NK-92 (cell line): Measurements from ENCODE around the gene SURF1.
"Not testable (repeated sequence)": the region's sequence is repeated elsewhere in the genome, so short reads cannot be mapped to it uniquely, and the experiment has no call there.

Experiments
- DNase-seq: peaks from one replicate; lab custom pipeline; 2025; ENCODE audit not compliant: unreplicated experiment; lab: John Stamatoyannopoulos, UW

SURF1 gene, protein sequence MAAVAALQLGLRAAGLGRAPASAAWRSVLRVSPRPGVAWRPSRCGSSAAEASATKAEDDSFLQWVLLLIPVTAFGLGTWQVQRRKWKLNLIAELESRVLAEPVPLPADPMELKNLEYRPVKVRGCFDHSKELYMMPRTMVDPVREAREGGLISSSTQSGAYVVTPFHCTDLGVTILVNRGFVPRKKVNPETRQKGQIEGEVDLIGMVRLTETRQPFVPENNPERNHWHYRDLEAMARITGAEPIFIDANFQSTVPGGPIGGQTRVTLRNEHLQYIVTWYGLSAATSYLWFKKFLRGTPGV

GRCh38 chr9:133356391-133357091 lies at the start of gene SURF1, which contains the start of gene SURF2:
Gene SURF1 (minus strand): TSS chr9:133356487. CDS start chr9:133356453, 34 bp downstream.
Gene SURF2 (plus strand): TSS chr9:133356550. CDS start chr9:133356593, 43 bp downstream.
- no peak for DNase-seq

- no peak for DNase-seq
Observed at GRCh38 chr9:133405508-133406438, 49.5 kb upstream of the SURF1 start.

- DNase-seq, result no peak
Observed at GRCh38 chr9:133404454-133405002, 48.2 kb upstream of the SURF1 start.

DNA sequence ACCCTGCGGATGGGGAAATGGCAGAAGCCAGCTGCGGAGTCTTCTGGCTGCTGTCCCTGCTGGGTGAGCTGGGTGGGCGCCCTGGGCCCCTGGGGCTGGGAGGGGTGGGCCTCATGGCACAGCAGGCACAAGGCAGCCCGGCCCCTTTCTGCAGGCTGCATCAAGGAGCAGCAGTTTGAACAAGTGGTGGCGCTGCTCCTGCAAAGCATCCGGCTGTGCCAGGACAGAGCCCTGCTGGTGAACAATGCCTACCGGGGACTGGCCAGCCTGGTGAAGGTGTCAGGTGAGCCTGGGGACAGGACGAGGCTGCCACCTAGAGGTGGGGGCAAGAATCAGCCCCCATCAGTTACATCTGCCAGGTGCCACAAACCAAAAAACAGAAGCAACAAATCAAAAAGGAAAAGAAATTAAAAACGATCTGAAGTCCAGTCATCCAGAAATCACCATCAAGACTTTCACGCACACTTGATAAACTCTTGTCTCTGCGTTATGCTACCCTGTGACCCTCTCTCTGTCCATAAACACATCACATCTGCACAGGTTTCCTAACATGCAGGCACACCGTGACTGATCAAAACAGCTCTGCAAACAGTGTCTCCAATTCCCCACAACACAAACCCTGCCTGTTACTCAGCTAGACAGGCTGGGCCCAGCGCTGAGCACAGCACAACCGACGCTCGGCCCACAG lies 47.6 kb upstream of the SURF1 start:
- no peak for DNase-seq

GRCh38 chr9:133402689-133403088 lies 46.4 kb upstream of the SURF1 start:
- no peak for DNase-seq

DNA sequence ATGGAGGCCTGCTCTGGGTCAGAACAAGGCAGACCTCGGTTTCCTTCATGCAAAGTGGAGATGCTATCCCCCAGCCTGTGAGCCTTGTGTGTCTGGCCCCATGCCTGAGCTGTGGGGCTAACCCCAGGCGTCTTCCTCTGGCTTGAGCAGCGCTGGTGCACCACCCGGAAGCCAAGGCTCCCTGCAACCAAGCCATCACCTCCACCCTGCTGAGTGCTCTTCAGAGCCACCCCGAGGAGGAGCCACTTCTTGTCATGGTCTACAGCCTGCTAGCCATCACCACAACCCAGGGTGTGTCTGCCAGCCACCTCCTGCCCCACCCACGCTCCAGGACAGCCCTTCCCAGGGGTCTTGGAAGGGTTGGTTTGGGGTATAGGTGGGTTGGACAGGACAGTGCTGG lies 45.3 kb upstream of the SURF1 start:
- DNase-seq, result no peak

- no peak for DNase-seq
Observed at GRCh38 chr9:133400292-133400691, 44.0 kb upstream of the SURF1 start.

GRCh38 chr9:133397895-133398294 lies 41.6 kb upstream of the SURF1 start:
- DNase-seq, result no peak

GRCh38 chr9:133397370-133397769 lies 41.1 kb upstream of the SURF1 start:
- no peak for DNase-seq

DNA sequence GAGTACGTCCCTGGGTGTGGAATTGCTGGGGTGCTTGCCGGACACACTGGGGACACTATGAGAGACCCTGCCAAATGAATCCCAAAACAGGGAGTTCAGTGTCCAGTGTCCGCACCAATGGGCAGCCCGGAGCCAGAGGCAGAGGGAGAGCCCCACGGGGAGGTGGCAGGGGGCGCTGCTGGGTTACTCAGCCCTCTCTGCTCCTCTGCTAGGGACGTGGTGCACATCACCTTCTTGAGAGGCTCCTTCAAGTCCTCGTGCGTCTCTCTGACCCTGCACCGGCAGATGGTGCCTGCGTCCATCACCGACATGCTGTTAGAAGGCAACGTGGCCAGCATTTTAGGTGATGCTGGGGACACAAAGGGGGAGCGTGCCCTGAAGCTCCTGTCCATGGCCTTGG lies 40.7 kb upstream of the SURF1 start:
- DNase-seq, result no peak

- DNase-seq, result no peak
Observed at GRCh38 chr9:133394687-133395271, 38.5 kb upstream of the SURF1 start.

- DNase-seq, result no peak
Observed at GRCh38 chr9:133393399-133393798, 37.1 kb upstream of the SURF1 start.

DNA sequence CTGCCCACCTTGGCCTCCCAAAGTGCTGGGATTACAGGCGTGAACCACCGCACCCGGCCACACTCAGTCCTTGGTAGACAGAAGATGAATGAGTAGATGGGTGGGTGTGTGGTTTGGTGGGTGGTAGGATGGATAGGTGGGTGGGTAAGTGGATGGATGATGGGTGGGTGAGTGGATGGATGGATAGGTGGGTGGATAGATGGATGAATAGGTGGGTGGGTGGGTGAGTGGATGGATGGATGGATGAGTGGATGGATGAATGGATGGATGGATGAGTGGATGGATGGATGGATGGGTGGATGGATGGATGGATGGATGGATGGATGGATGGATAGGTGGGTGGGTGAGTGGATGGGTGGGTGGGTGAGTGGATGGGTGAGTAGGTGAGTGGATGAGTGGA lies 36.0 kb upstream of the SURF1 start:
- not testable (repeated sequence) for DNase-seq

GRCh38 chr9:133391449-133391848 lies 35.2 kb upstream of the SURF1 start:
- not testable (repeated sequence) for DNase-seq

GRCh38 chr9:133390713-133391112 lies 34.4 kb upstream of the SURF1 start:
- no peak for DNase-seq

DNA sequence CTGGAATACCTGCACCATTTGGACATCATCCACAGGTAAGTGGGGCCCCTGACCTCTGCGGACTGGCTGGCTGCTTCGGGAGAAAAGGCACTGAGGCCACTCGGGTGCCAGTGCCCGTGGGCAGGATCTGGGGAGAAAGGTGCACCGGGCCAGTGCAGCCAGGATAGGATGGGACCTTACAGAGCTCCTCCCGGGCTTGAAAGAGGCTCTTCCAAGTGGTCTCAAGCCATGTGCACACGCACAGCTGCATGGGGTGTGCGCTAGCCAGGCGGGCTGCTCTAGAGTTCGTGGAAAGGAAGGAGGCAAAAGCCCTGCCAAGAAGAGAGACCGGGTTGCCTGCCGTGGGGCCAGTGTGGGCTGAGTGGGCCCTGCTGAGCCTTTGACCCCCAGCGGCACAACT lies 33.3 kb upstream of the SURF1 start:
- no peak for DNase-seq

- no peak for DNase-seq
Observed at GRCh38 chr9:133389025-133389557, 32.8 kb upstream of the SURF1 start.

- no peak for DNase-seq
Observed at GRCh38 chr9:133387680-133388079, 31.4 kb upstream of the SURF1 start.

DNA sequence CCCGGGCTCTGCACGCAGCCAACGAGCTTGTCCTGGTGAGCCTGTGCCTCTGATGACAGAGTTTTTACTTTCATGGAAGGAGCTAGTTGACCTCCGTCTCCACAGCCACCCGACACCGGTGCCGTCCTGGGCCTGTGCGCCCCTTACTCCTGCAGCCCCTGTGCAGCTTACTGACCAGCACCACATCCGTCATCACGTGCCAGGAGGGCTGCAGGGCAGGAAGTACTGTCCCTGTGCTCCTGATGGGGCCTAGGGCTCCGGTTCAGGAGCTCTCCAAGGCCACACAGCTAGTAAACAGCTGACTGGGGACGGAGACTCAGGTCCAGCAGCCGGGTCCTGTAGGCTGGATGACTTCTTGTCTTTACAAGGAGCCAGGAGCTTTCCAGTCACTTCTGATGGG lies 30.1 kb upstream of the SURF1 start:
- no peak for DNase-seq

DNA sequence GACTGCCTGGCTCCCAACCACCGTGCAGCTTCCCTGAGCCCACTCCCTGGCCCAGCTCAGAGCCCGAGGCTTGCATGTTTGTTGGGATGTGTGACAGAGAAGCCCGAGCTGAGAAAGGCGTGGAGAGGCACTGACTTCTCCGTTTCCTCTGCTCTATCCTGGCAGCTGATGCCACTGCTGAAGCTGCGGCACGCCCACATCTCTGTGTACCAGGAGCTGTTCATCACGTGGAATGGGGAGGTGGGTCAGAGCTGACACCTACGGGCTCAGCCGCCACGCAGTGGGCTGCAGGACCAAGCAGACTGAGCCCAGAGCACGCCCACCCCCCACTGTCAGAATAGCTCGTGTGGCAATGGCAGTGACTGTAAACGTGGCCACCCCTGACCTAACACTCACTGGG lies 29.2 kb upstream of the SURF1 start:
- no peak for DNase-seq
